ENCODE data around the gene ANXA4.
"Not testable (repeated sequence)": the region's sequence is repeated elsewhere in the genome, so short reads cannot be mapped to it uniquely, and the experiment has no call there.

ANXA4 gene

GRCh38 chr2:69741575-69742321 is at the start of gene ANXA4:
Gene ANXA4, plus strand, starts transcription at chr2:69742134. Its CDS starts 39,432 bp downstream, at chr2:69781566.
- in situ Hi-C loops (cut with MboI; ENCODE audit: low sequenced_read_pairs): no loop called here

DNA sequence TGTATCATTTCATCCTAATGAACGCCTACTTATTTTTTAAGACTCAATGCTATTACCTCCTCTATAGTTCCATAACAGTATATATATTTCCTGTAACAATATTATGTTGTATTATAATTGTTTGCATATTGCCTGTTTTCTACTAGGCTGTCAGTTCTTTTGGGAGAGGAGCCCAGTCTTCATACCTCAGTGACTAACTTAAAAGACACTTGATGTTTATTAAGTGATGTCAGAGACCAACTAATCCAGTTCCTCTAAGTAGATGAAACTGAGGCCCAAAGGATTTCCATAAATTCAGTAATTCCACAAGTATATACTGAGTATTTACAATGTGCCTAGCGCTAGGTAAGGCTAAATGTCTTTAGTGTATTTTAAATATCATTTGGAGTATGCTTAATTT is 49.5 kb upstream of the ANXA4 start:
- in situ Hi-C loops (cut with MboI; ENCODE audit: low sequenced_read_pairs): no loop called here

- in situ Hi-C loops (cut with MboI; ENCODE audit: low sequenced_read_pairs): no loop called here
These were observed 48.7 kb upstream of the ANXA4 start for GRCh38 chr2:69693059-69693774.

DNA sequence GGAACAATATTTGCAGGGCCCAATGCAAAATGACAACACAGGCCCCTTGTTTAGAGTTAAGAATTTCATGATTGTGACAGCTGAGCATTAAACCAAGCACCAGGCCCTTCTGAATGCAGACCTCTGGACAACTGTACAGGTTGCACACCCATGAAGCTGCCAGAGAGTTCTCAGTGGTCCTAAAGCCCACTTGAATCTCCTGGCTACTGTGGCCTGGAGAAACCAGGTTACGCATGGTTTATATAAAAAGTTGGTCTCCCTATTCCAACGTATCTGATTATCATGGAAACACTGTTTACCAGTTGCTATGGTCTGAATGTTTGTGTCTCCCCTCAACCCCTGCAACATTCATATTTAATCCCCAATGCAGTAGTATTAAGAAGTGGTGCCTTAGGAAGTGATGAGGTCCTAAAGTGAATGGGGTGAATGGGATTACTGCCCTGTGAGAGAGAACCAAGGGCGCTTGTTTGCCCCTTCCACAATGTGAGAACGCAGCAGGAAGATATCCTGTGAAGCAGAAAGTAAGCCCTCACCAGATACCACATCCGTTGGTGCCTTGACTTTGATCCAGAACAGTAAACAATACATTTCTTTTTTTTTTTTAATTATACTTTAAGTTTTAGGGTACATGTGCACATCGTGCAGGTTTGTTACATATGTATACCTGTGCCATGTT is 48.0 kb upstream of the ANXA4 start:
- in situ Hi-C loops (cut with MboI; ENCODE audit: low sequenced_read_pairs): no loop called here

DNA sequence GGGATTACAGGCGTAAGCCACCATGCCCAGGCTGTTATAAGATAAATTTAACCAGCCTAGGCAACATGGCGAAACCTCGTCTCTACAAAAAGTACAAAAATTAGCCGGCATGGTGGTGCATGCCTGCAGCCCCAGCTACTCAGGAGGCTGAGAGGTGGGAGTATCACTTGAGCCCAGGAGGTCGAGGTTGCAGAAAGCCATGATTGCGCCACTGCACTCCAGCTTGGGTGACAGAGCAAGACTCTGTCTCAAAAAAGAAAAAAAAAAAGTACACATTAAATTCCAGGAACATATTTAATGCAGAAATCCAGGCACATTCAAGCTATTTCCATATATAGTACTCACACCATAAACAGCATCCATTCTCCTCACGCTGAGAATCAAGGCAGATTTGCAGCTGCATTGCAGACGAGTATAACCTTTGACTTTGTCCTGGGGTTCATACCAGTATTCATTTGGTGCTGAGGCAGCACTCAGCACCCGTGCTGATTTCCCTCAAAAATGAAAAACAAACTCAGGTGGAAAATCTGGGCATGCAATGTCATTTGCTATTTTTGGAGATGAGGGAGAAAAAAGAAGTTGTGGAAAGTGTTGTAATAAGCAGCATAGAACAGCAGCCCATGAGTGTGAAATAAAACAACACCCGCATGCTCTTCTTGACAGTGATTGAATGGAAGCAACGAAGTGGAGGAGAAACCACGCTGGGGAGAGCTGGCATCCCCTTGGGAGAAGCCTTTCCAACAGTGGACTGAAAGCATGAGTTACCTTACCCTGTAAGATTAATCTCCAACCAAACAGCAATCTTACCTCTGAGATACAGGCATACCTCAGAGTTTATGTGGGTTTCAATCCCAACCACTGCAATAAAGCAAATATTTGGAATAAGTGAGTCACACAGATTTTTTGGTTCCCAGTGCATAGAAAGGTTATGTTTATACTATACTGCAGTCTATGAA is 46.8 kb upstream of the ANXA4 start:
- in situ Hi-C loops (cut with MboI; ENCODE audit: low sequenced_read_pairs): no loop called here

DNA sequence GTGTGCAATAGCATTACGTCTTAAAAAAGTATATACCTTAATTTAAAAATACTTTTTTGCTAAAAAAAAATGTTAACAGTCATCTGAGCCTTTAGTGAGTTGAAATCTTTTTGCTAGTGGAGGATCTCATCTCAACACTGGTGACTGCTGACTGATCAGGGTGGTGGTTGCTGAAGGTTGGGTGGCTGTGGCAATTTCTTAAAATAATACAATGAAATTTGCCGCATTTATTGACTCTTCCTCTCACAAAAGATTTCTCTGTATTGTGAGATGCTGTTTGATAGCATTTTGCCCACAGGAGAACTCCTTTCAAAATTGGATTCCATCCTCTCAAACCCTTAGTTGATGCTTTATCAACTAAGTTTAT is 46.1 kb upstream of the ANXA4 start:
- in situ Hi-C loops (cut with MboI; ENCODE audit: low sequenced_read_pairs): no loop called here

GRCh38 chr2:69700381-69700780 is 41.6 kb upstream of the ANXA4 start:
- in situ Hi-C loops (cut with MboI; ENCODE audit: low sequenced_read_pairs): loop anchor here (10.0 kb wide), 1 partner anchor 126 kb away; no protein-coding TSS in a partner anchor

- in situ Hi-C loops (cut with MboI; ENCODE audit: low sequenced_read_pairs): loop anchor here (10.0 kb wide), 1 partner anchor 127 kb away; no protein-coding TSS in a partner anchor
These were observed 40.6 kb upstream of the ANXA4 start for GRCh38 chr2:69701100-69701945.

DNA sequence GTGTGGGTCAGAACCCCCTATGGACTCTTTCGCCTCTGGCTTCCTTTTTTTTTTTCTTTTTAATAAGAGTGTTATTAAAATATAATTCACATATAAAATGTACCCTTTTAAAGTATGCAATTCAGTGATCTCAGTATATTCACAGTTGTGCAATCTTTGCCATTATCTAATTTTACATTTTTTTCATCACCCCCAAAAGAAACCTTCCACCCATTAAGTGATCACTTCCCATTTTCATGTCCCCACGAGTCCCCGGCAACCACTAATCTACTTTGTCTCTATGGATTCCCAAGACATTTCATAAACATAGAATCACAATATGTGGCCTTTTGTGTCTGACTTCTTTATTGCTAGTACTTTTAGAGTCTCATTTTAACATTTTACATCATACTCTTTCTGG is 38.7 kb upstream of the ANXA4 start:
- in situ Hi-C loops (cut with MboI; ENCODE audit: low sequenced_read_pairs): loop anchor here (10.0 kb wide), 1 partner anchor 128 kb away; no protein-coding TSS in a partner anchor

GRCh38 chr2:69704446-69704845 is 37.5 kb upstream of the ANXA4 start:
- in situ Hi-C loops (cut with MboI; ENCODE audit: low sequenced_read_pairs): loop anchor here (10.0 kb wide), 1 partner anchor 130 kb away; no protein-coding TSS in a partner anchor

DNA sequence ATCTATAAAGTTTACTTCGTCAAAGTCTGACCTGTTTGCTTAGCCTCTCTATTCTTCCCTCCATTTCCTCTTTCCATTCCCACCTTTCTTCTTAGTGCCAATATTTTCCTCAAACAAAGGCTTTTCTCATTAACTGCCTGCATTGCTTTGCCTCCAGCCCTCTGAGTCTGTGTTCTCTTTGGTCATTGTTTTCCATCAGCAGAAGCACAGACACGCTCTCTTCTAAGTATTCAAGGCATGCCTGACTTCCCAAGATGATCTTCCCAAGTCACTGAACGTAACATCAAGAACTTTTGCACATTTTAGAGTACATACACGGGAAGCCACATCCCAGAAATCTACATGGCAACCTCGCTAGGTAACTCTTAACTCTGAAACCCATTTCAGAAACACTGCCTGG is 32.6 kb upstream of the ANXA4 start:
- in situ Hi-C loops (cut with MboI; ENCODE audit: low sequenced_read_pairs): loop anchor here (10.0 kb wide), 1 partner anchor 134 kb away; no protein-coding TSS in a partner anchor

GRCh38 chr2:69711971-69712370 is 30.0 kb upstream of the ANXA4 start:
- in situ Hi-C loops (cut with MboI; ENCODE audit: low sequenced_read_pairs): no loop called here

GRCh38 chr2:69714024-69714423 is 27.9 kb upstream of the ANXA4 start:
- in situ Hi-C loops (cut with MboI; ENCODE audit: low sequenced_read_pairs): no loop called here

- in situ Hi-C loops (cut with MboI; ENCODE audit: low sequenced_read_pairs): not testable (repeated sequence)
These were observed 27.3 kb upstream of the ANXA4 start for GRCh38 chr2:69714539-69715220.

GRCh38 chr2:69715964-69716363 is 26.0 kb upstream of the ANXA4 start:
- in situ Hi-C loops (cut with MboI; ENCODE audit: low sequenced_read_pairs): no loop called here

- in situ Hi-C loops (cut with MboI; ENCODE audit: low sequenced_read_pairs): no loop called here
These were observed 25.3 kb upstream of the ANXA4 start for GRCh38 chr2:69716555-69717120.

GRCh38 chr2:69717186-69717585 is 24.7 kb upstream of the ANXA4 start:
- in situ Hi-C loops (cut with MboI; ENCODE audit: low sequenced_read_pairs): no loop called here

GRCh38 chr2:69717861-69718273 is 24.1 kb upstream of the ANXA4 start:
- in situ Hi-C loops (cut with MboI; ENCODE audit: low sequenced_read_pairs): no loop called here

Measured in HL-60/S4 treated with retinoic acid at 250 ng/mL for 4 days and 3 days (cell line).